Type B pancreatic cell (in vitro differentiated cells): ENCODE data around the gene VEGFC. TPM values are rescaled to one million over a fixed set of nuclear protein-coding genes. Genes with fewer than 3 reads are reported as not detected.

Source experiments
- DNase-seq: peaks from one replicate; pipeline ENCODE4 v3.0.0; 2021; ENCODE audit warnings: mixed read lengths; ENCODE audit not compliant: unreplicated experiment; ENCODE audit errors: extremely low spot score
- H3K27ac Mint-ChIP-seq: 2 replicates; pipeline ENCODE4 v1.8.0; 2021; ENCODE audit warnings: mild to moderate bottlenecking, mixed read lengths
- H3K27me3 Mint-ChIP-seq: 2 replicates; pipeline ENCODE4 v1.8.0; 2021; ENCODE audit warnings: mixed read lengths
- H3K36me3 Mint-ChIP-seq: 2 replicates; pipeline ENCODE4 v1.8.0; 2021; ENCODE audit warnings: mixed read lengths
- H3K4me1 Mint-ChIP-seq: one replicate; pipeline ENCODE4 v1.8.0; 2021; ENCODE audit warnings: mixed read lengths; ENCODE audit not compliant: unreplicated experiment
- H3K4me3 Mint-ChIP-seq: 2 replicates; pipeline ENCODE4 v1.8.0; 2021; ENCODE audit warnings: mild to moderate bottlenecking, mixed read lengths
- H3K9me3 Mint-ChIP-seq: 2 replicates; pipeline ENCODE4 v1.8.0; 2021; ENCODE audit warnings: mixed read lengths
- total RNA-seq: library from RNA; stranded (reverse); gene quantifications from 2 replicates; pipeline ENCODE4 v1.2.1, GENCODE V29; 2021; ENCODE audit warnings: low replicate concordance
- TF ChIP-seq, protein P1 (sequence below): fragments of 200-600 bp; sonication (generic); conservative IDR thresholded peaks from 2 replicates; pipeline ENCODE4 v1.5.0; 2021; ENCODE audit warnings: antibody characterized with exemption, mild to moderate bottlenecking

VEGFC gene
- total RNA-seq, 1 donor from 2014 or later = 3.2 TPM

DNA sequence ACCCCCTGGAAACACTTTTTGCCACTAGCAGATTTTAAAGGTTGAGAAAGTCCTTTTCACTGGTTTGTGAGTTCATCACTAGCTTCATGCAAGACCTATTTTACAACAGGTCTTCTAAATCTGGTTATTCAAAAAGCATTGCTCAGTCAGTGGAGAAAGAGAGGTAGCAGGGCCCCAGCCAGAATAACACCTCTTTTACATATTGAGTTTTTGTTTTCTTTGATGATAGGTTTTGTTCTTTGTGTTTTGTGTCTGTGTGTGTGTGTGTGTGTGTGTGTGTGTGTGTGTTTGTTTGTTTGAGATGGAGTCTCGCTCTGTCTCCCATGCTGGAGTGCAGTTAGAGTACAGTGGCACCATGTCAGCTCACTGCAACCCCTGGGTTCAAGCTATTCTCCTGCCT lies 2.7 kb upstream of the VEGFC start:
- no peak for DNase-seq
- H3K4me3 Mint-ChIP-seq = no peak overlapping the region
- H3K27ac Mint-ChIP-seq = no peak overlapping the region
- no peaks in the 10 kb centered on the region for H3K36me3 Mint-ChIP-seq
- H3K4me1 Mint-ChIP-seq = peaks cover 13% of the 10 kb centered on the region
- no peaks in the 10 kb centered on the region for H3K9me3 Mint-ChIP-seq
- TF ChIP-seq, protein P1, sequence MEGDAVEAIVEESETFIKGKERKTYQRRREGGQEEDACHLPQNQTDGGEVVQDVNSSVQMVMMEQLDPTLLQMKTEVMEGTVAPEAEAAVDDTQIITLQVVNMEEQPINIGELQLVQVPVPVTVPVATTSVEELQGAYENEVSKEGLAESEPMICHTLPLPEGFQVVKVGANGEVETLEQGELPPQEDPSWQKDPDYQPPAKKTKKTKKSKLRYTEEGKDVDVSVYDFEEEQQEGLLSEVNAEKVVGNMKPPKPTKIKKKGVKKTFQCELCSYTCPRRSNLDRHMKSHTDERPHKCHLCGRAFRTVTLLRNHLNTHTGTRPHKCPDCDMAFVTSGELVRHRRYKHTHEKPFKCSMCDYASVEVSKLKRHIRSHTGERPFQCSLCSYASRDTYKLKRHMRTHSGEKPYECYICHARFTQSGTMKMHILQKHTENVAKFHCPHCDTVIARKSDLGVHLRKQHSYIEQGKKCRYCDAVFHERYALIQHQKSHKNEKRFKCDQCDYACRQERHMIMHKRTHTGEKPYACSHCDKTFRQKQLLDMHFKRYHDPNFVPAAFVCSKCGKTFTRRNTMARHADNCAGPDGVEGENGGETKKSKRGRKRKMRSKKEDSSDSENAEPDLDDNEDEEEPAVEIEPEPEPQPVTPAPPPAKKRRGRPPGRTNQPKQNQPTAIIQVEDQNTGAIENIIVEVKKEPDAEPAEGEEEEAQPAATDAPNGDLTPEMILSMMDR = no peak
- peaks cover 40% of the 10 kb centered on the region for H3K27me3 Mint-ChIP-seq

DNA sequence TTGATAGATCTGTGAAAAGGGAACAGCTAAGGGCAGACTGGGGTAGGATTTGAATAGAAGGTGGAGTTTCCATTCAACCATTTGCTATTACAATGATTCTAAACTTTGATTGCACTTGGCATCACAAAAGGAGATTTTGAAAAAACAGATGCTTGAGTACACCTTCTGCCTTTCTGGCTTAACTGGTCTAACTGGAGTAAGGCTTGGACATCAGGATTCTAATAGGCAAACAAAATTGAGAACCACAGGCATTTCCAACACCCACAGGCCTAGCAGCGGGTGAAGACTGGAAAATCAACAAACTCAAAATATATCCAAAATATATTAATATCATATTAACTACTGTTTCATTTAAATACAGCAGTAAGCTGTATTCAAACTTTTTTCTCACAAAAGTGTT lies 1.9 kb upstream of the VEGFC start:
- peak overlapping the region; percentile 77 for H3K27ac Mint-ChIP-seq
- TF ChIP-seq, protein P1 = no peak
- H3K4me1 Mint-ChIP-seq = peaks cover 17% of the 10 kb centered on the region
- no peaks in the 10 kb centered on the region for H3K36me3 Mint-ChIP-seq
- H3K4me3 Mint-ChIP-seq = peak overlapping the region; percentile 87
- DNase-seq = no peak
- H3K27me3 Mint-ChIP-seq = peaks cover 48% of the 10 kb centered on the region
- H3K9me3 Mint-ChIP-seq = no peaks in the 10 kb centered on the region

DNA sequence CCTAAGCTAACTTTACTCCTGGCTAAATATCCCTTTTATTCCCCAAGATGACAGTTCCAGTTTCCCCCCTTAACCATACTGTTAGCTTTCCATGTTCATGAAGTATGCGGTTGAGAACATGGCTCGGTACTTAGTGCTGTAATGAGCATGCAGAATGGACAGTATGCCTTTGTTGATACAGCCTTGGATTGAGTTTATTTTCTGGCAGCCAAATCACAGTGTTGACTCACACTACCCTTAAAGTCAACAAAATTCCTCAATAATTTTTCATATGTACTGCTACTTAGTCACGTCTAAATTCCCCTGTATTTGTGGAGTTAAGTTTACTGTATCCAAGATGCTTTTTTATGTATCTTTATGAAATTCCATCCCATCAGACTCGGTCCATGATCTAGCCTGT lies 1.4 kb upstream of the VEGFC start:
- peak overlapping the region; percentile 87 for H3K4me3 Mint-ChIP-seq
- TF ChIP-seq, protein P1 = no peak
- peaks cover 53% of the 10 kb centered on the region for H3K27me3 Mint-ChIP-seq
- peak overlapping the region; percentile 77 for H3K27ac Mint-ChIP-seq
- no peak for DNase-seq
- no peaks in the 10 kb centered on the region for H3K9me3 Mint-ChIP-seq
- H3K4me1 Mint-ChIP-seq = peaks cover 17% of the 10 kb centered on the region
- no peaks in the 10 kb centered on the region for H3K36me3 Mint-ChIP-seq

DNA sequence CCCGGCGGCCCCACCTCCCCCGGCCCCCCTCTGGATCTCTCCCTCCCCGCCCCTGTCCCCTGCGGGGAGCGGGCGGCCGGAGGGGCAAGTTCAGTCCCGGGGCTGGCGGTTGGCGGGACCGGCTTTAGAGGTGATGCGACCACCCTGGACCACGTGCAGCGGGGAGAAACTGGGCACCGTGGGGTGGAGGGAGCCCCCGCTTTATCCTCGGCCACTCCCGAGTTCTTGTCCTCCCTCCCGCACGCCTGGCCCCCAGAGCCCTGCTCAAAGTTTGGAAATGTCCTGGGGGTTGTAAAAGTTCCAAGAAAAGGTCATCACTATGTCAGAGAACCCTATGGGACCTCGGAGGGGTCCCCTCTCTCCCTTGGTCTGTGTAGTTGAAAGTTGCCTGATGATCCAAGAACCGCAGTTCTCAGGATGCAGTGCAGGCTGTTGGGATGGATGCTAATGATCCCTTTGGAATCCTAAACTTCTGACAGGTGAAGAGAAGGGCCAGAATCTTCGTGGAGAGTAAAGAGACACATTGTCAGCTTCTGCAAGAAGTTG lies 411 bp upstream of the VEGFC start:
- Mint-ChIP-seq H3K4me1 (peaks cover 17% of the 10 kb centered on the region), H3K27me3 (peaks cover 52% of the 10 kb centered on the region), H3K36me3 (no peaks in the 10 kb centered on the region), H3K27ac (peak overlapping the region; percentile 77), H3K4me3 (peak overlapping the region; percentile 87), H3K9me3 (no peaks in the 10 kb centered on the region)
- DNase-seq = no peak
- TF ChIP-seq, protein P1 = no peak

DNA sequence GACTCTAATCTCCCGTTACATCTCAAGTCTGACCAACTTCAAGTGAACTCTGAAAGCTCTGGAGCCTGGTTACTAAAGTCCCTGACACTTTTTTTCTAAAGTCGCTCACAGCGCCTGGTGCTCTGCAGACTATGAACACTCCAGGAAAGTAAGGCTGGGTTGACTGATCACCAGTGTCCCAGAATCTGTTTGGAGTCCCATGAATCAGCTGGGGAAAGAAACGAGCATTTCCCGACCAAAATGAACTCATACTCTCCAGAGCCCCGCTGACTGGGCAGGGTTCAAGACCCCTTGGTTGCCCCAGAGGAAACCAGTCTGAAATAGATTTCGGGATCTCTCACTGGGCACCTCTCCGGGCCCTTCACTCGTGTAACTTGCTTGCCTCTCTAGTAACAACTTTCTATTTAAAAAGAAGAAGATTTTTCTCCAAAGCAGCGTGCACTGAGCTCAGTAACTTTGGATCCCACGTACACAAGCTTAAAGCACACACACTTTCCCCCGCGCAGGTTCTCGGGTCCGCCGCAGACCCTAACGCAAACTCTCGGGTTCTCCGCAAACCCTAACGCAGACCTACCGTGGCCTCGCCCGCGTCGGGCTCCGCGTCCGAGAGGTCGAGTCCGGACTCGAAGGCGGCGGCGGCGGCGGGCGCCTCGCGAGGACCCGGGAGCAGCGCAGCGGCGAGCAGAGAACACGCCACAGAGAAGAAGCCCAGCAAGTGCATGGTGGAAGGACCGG lies 964 bp downstream of the VEGFC start:
- Mint-ChIP-seq H3K36me3 (no peaks in the 10 kb centered on the region), H3K4me3 (peak overlapping the region; percentile 87), H3K27ac (no peak overlapping the region), H3K4me1 (peaks cover 17% of the 10 kb centered on the region), H3K9me3 (no peaks in the 10 kb centered on the region), H3K27me3 (peaks cover 47% of the 10 kb centered on the region)
- DNase-seq = peak; percentile 68
- TF ChIP-seq, protein P1 = no peak
